A673 (cell line): ENCODE results near the gene MUSTN1. TPM values are rescaled to one million over a fixed set of nuclear protein-coding genes. Genes with fewer than 3 reads are reported as not detected.

ENCODE experiments used
- BruUV-seq: library from RNA; stranded (reverse); fragments of 400-500 nt; replicated peaks from 2 replicates; lab custom pipeline; 2021; lab: Mats Ljungman, UMichigan
- CTCF ChIA-PET: fragments of 300-600 bp; sonication (Branson Sonifier 250); formaldehyde crosslinking; loops from one replicate; lab custom pipeline; 2022; ENCODE audit warnings: antibody characterized with exemption; lab: Charles Lee
- POLR2A ChIA-PET: fragments of 300-600 bp; sonication (Branson Sonifier 250); formaldehyde crosslinking; loops from one replicate; lab custom pipeline; 2022; ENCODE audit warnings: antibody characterized with exemption; ENCODE audit not compliant: low non-redundant PET; lab: Charles Lee
- DNase-seq: peaks from one replicate; pipeline ENCODE4 v3.0.0-alpha.2; 2015; ENCODE audit warnings: low spot score
- H3K27ac ChIP-seq: fragments of 200-600 bp; sonication (generic); 2 replicates; pipeline ENCODE4 v1.5.1; 2016; ENCODE audit warnings: mixed run types, low read depth, mild to moderate bottlenecking, mixed read lengths, antibody characterized with exemption, low read length; ENCODE audit not compliant: poor library complexity, severe bottlenecking
- H3K27me3 ChIP-seq: fragments of 200-600 bp; sonication (generic); replicated peaks from 2 replicates; pipeline ENCODE4 v1.6.1; 2017; ENCODE audit warnings: mixed run types, low read depth, mild to moderate bottlenecking, mixed read lengths, antibody characterized with exemption, low read length; ENCODE audit not compliant: insufficient read depth, poor library complexity
- H3K36me3 ChIP-seq: fragments of 200-600 bp; sonication (generic); 2 replicates; pipeline ENCODE4 v1.6.1; 2016; ENCODE audit warnings: mixed run types, mild to moderate bottlenecking, mixed read lengths, antibody characterized with exemption, low read length; ENCODE audit not compliant: insufficient read depth, poor library complexity, severe bottlenecking
- H3K4me1 ChIP-seq: fragments of 200-600 bp; sonication (generic); 2 replicates; pipeline ENCODE4 v1.6.1; 2017; ENCODE audit warnings: mixed run types, mild to moderate bottlenecking, mixed read lengths, antibody characterized with exemption, low read length; ENCODE audit not compliant: insufficient read depth, poor library complexity, severe bottlenecking
- H3K4me3 ChIP-seq: fragments of 200-600 bp; sonication (generic); 2 replicates; pipeline ENCODE4 v1.5.1; 2016; ENCODE audit warnings: low read depth, mixed run types, mild to moderate bottlenecking, mixed read lengths, low read length; ENCODE audit not compliant: poor library complexity, severe bottlenecking
- H3K9me3 ChIP-seq: fragments of 200-600 bp; sonication (generic); 2 replicates; pipeline ENCODE4 v1.6.1; 2016; ENCODE audit warnings: mixed run types, low read depth, mild to moderate bottlenecking, mixed read lengths, antibody characterized with exemption, low read length; ENCODE audit not compliant: poor library complexity, severe bottlenecking
- CTCF ChIP-seq: fragments of 300-800, 200-600 bp; sonication (generic); conservative IDR thresholded peaks from 2 replicates; pipeline ENCODE4 v1.5.1; 2017; ENCODE audit warnings: low read depth, mild to moderate bottlenecking, antibody characterized with exemption, low read length, moderate library complexity, mixed read lengths
- EZH2 ChIP-seq: fragments of 200-600 bp; sonication (generic); IDR thresholded peaks from 2 replicates; pipeline ENCODE4 v1.6.1; 2017; ENCODE audit warnings: borderline replicate concordance, low read depth, mild to moderate bottlenecking, mixed read lengths, antibody characterized with exemption, low read length; ENCODE audit not compliant: poor library complexity, severe bottlenecking
- intact Hi-C: fragments of 100-400 bp; cut with micrococcal nuclease; formaldehyde crosslinking; loops from one replicate; pipeline ENCODE4 v1.10.0; 2022; ENCODE audit not compliant: unreplicated experiment
- total RNA-seq: library from RNA; stranded (reverse); gene quantifications from 2 replicates; pipeline ENCODE4 v1.2.3, GENCODE V29; 2021

The MUSTN1 gene
- total RNA-seq, 1 experiment from 2014 or later = not detected

- Histone ChIP-seq H3K36me3 (no peaks in the 10 kb centered on the region), H3K27ac (no peak overlapping the region), H3K9me3 (no peaks in the 10 kb centered on the region), H3K27me3 (no peaks in the 10 kb centered on the region), H3K4me3 (no peak overlapping the region), H3K4me1 (no peaks in the 10 kb centered on the region)
- BruUV-seq = no TSS peak
- ChIA-PET CTCF (no interaction called here), POLR2A (no interaction called here)
- intact Hi-C loops = no loop called here
- no peak for DNase-seq
- no peak for TF ChIP-seq EZH2
- TF ChIP-seq CTCF = no peak
Measured at GRCh38 chr3:52792413-52792812, 42.4 kb downstream of the MUSTN1 start.

- Histone ChIP-seq H3K4me1 (no peaks in the 10 kb centered on the region), H3K27ac (no peak overlapping the region), H3K9me3 (no peaks in the 10 kb centered on the region), H3K27me3 (no peaks in the 10 kb centered on the region), H3K4me3 (no peak overlapping the region), H3K36me3 (no peaks in the 10 kb centered on the region)
- BruUV-seq = no TSS peak
- CTCF ChIA-PET = no interaction called here
- intact Hi-C loops = no loop called here
- TF ChIP-seq EZH2 (no peak), CTCF (no peak)
- DNase-seq = no peak
- POLR2A ChIA-PET = no interaction called here
Measured at GRCh38 chr3:52791928-52792327, 42.9 kb downstream of the MUSTN1 start.

GRCh38 chr3:52791366-52791765 is 43.5 kb downstream of the MUSTN1 start:
- Histone ChIP-seq H3K36me3 (no peaks in the 10 kb centered on the region), H3K27me3 (no peaks in the 10 kb centered on the region), H3K4me1 (no peaks in the 10 kb centered on the region), H3K9me3 (no peaks in the 10 kb centered on the region), H3K27ac (no peak overlapping the region), H3K4me3 (no peak overlapping the region)
- TF ChIP-seq CTCF (no peak), EZH2 (no peak)
- no TSS peak for BruUV-seq
- intact Hi-C loops = no loop called here
- no peak for DNase-seq
- CTCF ChIA-PET = no interaction called here
- POLR2A ChIA-PET = no interaction called here
